GM19463 (cell line): ENCODE data around the gene AGMAT.

Source experiments
- ATAC-seq: cut with Tn5 transposase; IDR thresholded peaks from one replicate; pipeline ENCODE4 v1.9.1; 2021; ENCODE audit warnings: mild to moderate bottlenecking, moderate library complexity; ENCODE audit not compliant: unreplicated experiment

The AGMAT gene

DNA sequence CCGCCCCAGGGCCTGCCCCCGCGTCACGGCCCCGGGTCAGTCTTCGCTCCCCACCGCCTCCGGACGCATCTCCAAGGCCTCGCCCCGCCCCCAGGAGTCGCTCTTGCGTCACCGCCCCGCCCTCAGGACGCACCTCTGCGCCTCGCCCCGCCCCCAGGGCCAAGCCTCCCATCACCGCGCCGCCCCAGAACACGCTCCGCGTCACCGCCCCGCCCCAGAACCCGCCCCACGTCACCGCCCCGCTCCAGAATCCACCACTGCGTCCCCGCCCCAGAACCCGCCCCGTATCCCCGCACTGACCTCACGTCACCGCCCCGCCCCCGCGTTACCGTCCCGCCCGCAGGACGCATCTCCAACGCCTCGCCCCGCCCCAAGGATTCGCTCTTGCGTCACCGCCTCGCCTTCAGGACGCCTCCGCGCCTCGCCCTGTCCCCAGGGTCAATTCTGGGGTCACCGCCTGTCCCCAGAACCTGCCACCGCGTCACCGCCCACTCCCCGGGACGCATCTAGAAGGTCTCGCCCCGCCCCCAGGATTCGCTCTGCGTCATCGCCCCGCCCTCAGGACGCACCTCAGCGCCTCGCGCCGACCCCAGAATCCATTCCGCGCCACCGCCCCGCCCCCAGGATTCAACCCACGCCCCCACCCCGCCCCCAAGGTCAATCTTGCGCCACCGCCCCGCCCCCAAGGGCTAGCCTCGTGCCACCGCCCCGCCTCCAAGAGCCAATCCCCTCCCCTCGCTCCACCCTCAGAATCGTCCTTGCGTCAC, 60.4 kb downstream of the AGMAT start:
- peak; percentile 40 for ATAC-seq

DNA sequence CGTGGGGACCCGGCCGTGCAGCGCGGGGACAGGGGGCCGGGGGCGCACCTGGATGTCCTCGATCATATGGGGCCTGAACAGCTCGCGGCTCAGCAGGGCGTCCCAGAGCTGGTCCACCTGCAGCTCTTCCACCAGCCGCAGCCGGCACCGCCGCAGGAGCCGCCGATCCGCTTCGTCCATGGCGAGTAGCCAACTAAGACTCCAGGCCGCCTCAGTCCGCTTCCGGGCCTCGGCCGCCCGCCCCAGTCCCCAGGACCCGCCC, 60.9 kb downstream of the AGMAT start, which contains the start of gene CASP9:
CASP9 (minus strand) TSS at position 195 of the 262 bp plus-strand sequence; CDS start at position 180, 15 bp downstream.
- ATAC-seq, result no peak

DNA sequence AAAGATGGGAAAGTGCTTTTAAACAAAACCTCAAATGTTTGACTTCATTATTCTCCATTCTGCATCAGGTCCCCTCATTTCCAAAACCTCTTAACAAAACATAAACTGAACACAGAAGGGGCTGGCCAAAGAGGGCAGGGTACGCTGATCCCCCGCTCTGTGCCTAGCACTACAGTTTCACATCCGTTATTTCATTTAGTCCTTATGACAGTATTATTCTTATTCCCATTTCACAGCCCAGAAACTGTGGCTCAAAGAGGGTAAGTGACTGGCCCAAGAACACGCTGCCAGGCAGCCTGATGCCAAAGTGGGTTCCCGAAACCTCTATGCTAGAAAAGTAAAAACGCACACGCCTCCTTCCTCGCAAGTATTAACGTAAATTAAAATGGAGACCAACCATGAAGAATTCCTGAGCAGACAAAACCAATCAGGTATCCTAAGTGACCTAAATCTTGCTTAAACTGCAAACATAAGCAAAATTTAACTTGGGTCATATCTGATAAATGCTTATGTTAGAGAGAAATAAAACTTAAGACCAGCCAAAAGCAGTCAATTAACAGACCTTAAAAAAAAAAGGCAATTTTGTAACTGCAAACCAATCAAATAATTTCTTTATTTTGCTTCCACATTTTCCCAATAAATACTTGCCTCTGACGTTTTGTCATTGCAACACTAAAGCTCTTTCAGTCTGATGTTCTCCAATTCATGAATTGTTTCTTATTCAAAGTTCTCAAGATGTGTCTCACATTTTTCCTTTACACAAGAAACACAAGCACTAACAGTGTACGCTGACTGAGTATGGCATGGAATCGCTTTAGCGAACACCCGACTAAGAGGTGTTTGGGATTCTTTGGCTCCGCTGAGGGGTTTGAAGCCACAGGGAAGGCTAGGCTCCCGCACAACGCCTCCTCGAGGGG, 61.5 kb downstream of the AGMAT start:
- no peak for ATAC-seq

DNA sequence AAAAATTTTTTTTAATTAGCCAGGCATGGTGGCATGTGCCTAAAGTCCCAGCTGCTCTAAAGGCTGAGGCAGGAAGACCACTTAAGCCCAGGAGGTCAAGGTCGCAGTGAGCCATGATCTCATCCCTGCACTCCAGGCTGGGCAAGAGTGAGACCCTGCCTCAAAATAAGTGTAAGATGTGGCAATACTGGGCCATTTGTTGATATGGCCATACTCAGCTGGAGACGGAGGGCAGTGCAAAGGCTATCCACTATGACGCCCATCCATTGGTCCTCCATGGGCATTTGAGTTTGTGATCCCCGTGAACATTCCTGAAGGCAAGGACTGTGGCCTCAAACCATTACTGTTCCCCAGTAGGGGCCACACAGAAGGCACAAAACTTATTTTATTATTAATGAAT, 62.3 kb downstream of the AGMAT start:
- no peak for ATAC-seq
